ENCODE results near the gene DOCK4.
"Not testable (repeated sequence)": the region's sequence is repeated elsewhere in the genome, so short reads cannot be mapped to it uniquely, and the experiment has no call there.

The DOCK4 gene

GRCh38 chr7:112134039-112134438 is 72.2 kb downstream of the DOCK4 start:
- no peak for DNase-seq (ENCODE audit: low read depth in 1 of 2, low spot score in 1 of 2)

GRCh38 chr7:112133328-112133727 is 72.9 kb downstream of the DOCK4 start:
- DNase-seq (ENCODE audit: low read depth in 1 of 2, low spot score in 1 of 2), result no peak

GRCh38 chr7:112132051-112132694 is 74.0 kb downstream of the DOCK4 start:
- no peak for DNase-seq (ENCODE audit: low read depth in 1 of 2, low spot score in 1 of 2)

- no peak for DNase-seq (ENCODE audit: low read depth in 1 of 2, low spot score in 1 of 2)
These were observed 75.3 kb downstream of the DOCK4 start for GRCh38 chr7:112130729-112131410.

- no peak for DNase-seq (ENCODE audit: low read depth in 1 of 2, low spot score in 1 of 2)
These were observed 76.4 kb downstream of the DOCK4 start for GRCh38 chr7:112129655-112130323.

GRCh38 chr7:112128461-112129425 is 77.5 kb downstream of the DOCK4 start:
- not testable (repeated sequence) for DNase-seq (ENCODE audit: low read depth in 1 of 2, low spot score in 1 of 2)

GRCh38 chr7:112128041-112128440 is 78.2 kb downstream of the DOCK4 start:
- not testable (repeated sequence) for DNase-seq (ENCODE audit: low read depth in 1 of 2, low spot score in 1 of 2)

GRCh38 chr7:112125250-112125649 is 80.9 kb downstream of the DOCK4 start:
- DNase-seq (ENCODE audit: low read depth in 1 of 2, low spot score in 1 of 2), result no peak

- DNase-seq (ENCODE audit: low read depth in 1 of 2, low spot score in 1 of 2), result no peak
These were observed 82.0 kb downstream of the DOCK4 start for GRCh38 chr7:112124061-112124766.

- no peak for DNase-seq (ENCODE audit: low read depth in 1 of 2, low spot score in 1 of 2)
These were observed 83.4 kb downstream of the DOCK4 start for GRCh38 chr7:112122798-112123197.

- no peak for DNase-seq (ENCODE audit: low read depth in 1 of 2, low spot score in 1 of 2)
These were observed 84.1 kb downstream of the DOCK4 start for GRCh38 chr7:112122144-112122543.

- no peak for DNase-seq (ENCODE audit: low read depth in 1 of 2, low spot score in 1 of 2)
These were observed 84.9 kb downstream of the DOCK4 start for GRCh38 chr7:112121318-112121717.

GRCh38 chr7:112120696-112121217 is 85.4 kb downstream of the DOCK4 start:
- DNase-seq (ENCODE audit: low read depth in 1 of 2, low spot score in 1 of 2), result no peak

GRCh38 chr7:112118581-112119566 is 87.3 kb downstream of the DOCK4 start:
- no peak for DNase-seq (ENCODE audit: low read depth in 1 of 2, low spot score in 1 of 2)

GRCh38 chr7:112116894-112117293 is 89.3 kb downstream of the DOCK4 start:
- DNase-seq (ENCODE audit: low read depth in 1 of 2, low spot score in 1 of 2), result no peak

- no peak for DNase-seq (ENCODE audit: low read depth in 1 of 2, low spot score in 1 of 2)
These were observed 89.8 kb downstream of the DOCK4 start for GRCh38 chr7:112116358-112116757.

- DNase-seq (ENCODE audit: low read depth in 1 of 2, low spot score in 1 of 2), result no peak
These were observed 90.3 kb downstream of the DOCK4 start for GRCh38 chr7:112115880-112116279.

- DNase-seq (ENCODE audit: low read depth in 1 of 2, low spot score in 1 of 2), result no peak
These were observed 92.2 kb downstream of the DOCK4 start for GRCh38 chr7:112113913-112114575.
